ENCODE data around the gene AGAP1. TPM values are rescaled to one million over a fixed set of nuclear protein-coding genes. Genes with fewer than 3 reads are reported as not detected.

Gene AGAP1
- total and polyA plus RNA-seq, 2 donors from 2014 or later = 8.1 to 44.5 TPM

DNA sequence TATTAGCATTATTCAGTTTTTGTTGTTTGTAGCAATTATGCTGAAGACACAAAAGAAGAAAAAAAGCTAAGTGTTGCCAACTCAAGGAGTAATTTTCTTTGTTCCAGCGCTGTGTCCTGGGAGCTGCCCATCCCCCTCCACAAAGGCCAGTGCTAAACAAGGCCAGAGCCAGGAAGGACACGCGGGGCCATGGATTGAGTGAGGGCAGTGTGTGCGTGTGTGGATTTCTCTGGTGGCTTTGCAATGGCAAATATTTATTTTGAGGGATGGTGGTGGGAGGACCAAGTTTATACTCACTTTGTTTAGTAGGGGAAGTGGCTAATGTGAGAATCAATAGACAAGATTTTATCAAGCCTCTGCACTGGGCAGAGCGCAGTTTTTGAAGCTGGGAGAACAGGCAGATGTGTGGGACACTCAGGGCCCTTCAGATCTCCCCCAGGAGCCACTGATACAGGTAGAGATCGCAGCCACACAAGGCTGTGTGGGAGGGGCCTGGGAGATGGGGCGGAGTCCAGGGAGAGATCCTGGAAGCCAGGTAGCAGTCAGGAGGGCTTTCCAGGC lies 11.4 kb downstream of the AGAP1 start:
- Histone ChIP-seq H3K4me1 (ENCODE audit: control insufficient read depth in 2 of 3, insufficient read depth in 2 of 3, low read depth in 1 of 3, low read length in 3 of 3) (peaks cover 0 to 26% (median 21%) of the 10 kb centered on the region in 3 donors), H3K4me3 (ENCODE audit: low read length in 3 of 3) (no peak overlapping the region), H3K27ac (ENCODE audit: low read depth in 2 of 2, low read length in 2 of 2) (no peak overlapping the region), H3K36me3 (ENCODE audit: control insufficient read depth in 2 of 3, insufficient read depth in 3 of 3, low read length in 3 of 3) (no peaks in the 10 kb centered on the region), H3K9ac (ENCODE audit: low read length in 3 of 3) (no peak overlapping the region), H3K27me3 (ENCODE audit: control insufficient read depth, insufficient read depth, low read length) (no peaks in the 10 kb centered on the region), H3K9me3 (ENCODE audit: control insufficient read depth in 2 of 3, insufficient read depth in 1 of 3, low read length in 3 of 3) (no peaks in the 10 kb centered on the region)
- no peak for DNase-seq
- intact Hi-C loops (cut with DNase I) = no loop called here
- TF ChIP-seq, protein P1, sequence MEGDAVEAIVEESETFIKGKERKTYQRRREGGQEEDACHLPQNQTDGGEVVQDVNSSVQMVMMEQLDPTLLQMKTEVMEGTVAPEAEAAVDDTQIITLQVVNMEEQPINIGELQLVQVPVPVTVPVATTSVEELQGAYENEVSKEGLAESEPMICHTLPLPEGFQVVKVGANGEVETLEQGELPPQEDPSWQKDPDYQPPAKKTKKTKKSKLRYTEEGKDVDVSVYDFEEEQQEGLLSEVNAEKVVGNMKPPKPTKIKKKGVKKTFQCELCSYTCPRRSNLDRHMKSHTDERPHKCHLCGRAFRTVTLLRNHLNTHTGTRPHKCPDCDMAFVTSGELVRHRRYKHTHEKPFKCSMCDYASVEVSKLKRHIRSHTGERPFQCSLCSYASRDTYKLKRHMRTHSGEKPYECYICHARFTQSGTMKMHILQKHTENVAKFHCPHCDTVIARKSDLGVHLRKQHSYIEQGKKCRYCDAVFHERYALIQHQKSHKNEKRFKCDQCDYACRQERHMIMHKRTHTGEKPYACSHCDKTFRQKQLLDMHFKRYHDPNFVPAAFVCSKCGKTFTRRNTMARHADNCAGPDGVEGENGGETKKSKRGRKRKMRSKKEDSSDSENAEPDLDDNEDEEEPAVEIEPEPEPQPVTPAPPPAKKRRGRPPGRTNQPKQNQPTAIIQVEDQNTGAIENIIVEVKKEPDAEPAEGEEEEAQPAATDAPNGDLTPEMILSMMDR (IDR thresholded peaks at IDR 0.05; ENCODE audit: borderline replicate concordance, extremely low read depth, insufficient read depth) = no peak
- no peak for FAIRE-seq

DNA sequence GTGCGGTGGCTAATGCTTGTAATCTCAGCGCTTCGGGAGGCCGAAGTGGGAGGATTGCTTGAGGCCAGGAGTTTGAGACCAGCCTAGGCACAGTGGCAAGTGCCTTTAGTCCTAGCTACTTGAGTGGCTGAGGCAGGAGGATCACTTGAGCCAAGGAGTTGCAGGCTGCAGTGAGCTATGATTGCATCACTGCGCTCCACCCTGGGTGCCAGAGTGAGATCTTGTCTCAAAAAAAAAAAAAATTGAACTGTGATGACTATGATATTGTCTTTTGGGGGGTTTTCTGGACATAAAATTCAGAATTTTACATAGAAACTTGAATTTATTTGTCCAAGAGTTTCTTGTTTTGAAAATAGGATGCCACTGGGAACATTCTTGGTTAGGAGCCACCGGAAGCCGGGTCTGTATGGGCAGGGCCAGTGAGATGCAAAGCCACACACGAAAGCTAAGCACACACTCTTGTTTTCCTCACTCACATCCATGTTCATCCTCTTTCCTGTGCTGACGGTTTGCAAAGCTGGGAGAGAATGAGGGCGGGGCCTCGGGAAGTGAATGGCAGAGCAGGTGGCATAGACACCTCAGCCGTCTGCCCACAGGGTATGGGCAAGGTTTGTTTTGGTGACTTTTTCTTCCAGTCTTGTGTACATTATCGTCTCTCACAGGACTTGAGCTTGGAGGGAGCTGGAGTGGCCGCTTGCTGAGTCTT lies 12.6 kb downstream of the AGAP1 start:
- H3K27me3 ChIP-seq (ENCODE audit: control insufficient read depth, insufficient read depth, low read length) = no peaks in the 10 kb centered on the region
- no peaks in the 10 kb centered on the region for H3K36me3 ChIP-seq (ENCODE audit: control insufficient read depth in 2 of 3, insufficient read depth in 3 of 3, low read length in 3 of 3)
- H3K9ac ChIP-seq (ENCODE audit: low read length in 3 of 3) = no peak overlapping the region
- H3K4me3 ChIP-seq (ENCODE audit: low read length in 3 of 3) = no peak overlapping the region
- DNase-seq (no peak), FAIRE-seq (no peak)
- TF ChIP-seq, protein P1 (IDR thresholded peaks at IDR 0.05; ENCODE audit: borderline replicate concordance, extremely low read depth, insufficient read depth) = no peak
- no peak overlapping the region for H3K27ac ChIP-seq (ENCODE audit: low read depth in 2 of 2, low read length in 2 of 2)
- no peaks in the 10 kb centered on the region for H3K9me3 ChIP-seq (ENCODE audit: control insufficient read depth in 2 of 3, insufficient read depth in 1 of 3, low read length in 3 of 3)
- intact Hi-C loops (cut with DNase I) = no loop called here
- H3K4me1 ChIP-seq (ENCODE audit: control insufficient read depth in 2 of 3, insufficient read depth in 2 of 3, low read depth in 1 of 3, low read length in 3 of 3) = peaks cover 0 to 27% (median 23%) of the 10 kb centered on the region in 3 donors

DNA sequence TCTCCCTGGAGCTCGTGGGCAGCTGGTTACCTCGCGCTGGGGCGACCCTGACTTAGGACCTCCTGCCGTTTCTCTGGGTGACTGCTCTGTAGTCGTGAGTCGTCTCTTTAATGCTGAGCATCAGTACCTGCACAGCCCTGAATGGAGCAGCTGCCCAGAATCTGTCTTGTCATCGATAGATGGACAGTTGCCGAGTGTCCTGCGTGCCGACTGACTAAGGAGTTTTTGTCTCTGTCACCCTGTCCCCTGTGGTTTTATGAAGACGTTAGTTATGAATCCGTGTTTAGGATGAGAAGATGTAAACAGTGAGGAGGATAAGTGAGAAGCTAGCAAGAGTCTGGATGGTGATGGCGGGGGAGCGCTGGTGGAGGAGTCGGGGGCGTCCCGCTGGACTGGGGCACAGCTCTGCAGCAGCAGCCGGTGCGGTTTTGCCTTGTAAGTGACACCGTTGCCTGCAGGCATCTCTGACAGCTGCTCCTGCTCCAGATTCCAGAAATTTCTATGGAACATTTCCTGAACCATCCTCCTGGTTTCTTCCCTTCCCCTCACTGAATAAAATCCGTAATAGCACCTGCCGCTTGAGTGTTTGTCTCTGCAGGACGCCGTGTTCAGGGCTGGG lies 13.3 kb downstream of the AGAP1 start:
- no peak overlapping the region for H3K9ac ChIP-seq (ENCODE audit: low read length in 3 of 3)
- TF ChIP-seq, protein P1 (IDR thresholded peaks at IDR 0.05; ENCODE audit: borderline replicate concordance, extremely low read depth, insufficient read depth) = no peak
- DNase-seq = no peak
- no peak for FAIRE-seq
- no peaks in the 10 kb centered on the region for H3K27me3 ChIP-seq (ENCODE audit: control insufficient read depth, insufficient read depth, low read length)
- H3K9me3 ChIP-seq (ENCODE audit: control insufficient read depth in 2 of 3, insufficient read depth in 1 of 3, low read length in 3 of 3) = peaks cover 0 to 3% (median 0%) of the 10 kb centered on the region in 3 donors
- peaks cover 6 to 26% (median 22%) of the 10 kb centered on the region in 3 donors for H3K4me1 ChIP-seq (ENCODE audit: control insufficient read depth in 2 of 3, insufficient read depth in 2 of 3, low read depth in 1 of 3, low read length in 3 of 3)
- no peaks in the 10 kb centered on the region for H3K36me3 ChIP-seq (ENCODE audit: control insufficient read depth in 2 of 3, insufficient read depth in 3 of 3, low read length in 3 of 3)
- no peak overlapping the region for H3K4me3 ChIP-seq (ENCODE audit: low read length in 3 of 3)
- intact Hi-C loops (cut with DNase I) = no loop called here
- H3K27ac ChIP-seq (ENCODE audit: low read depth in 2 of 2, low read length in 2 of 2) = no peak overlapping the region

Measured in kidney (tissue), 14 donors.